IMR-90 (cell line): ENCODE measurements around the gene MCRS1.

Source experiments
- BHLHE40 ChIP-seq: fragments of 150-350 bp; IDR thresholded peaks from 2 replicates; pipeline ENCODE4 v1.6.1; 2016; ENCODE audit warnings: mild to moderate bottlenecking, low read depth, low read length
- CEBPB ChIP-seq: IDR thresholded peaks from 2 replicates; pipeline ENCODE4 v1.6.1; 2012; ENCODE audit warnings: low read depth, low read length, improper control_type of control experiment
- CTCF ChIP-seq: conservative IDR thresholded peaks from 2 replicates; pipeline ENCODE4 v1.5.1; 2012; ENCODE audit warnings: mild to moderate bottlenecking, low read depth, low read length, improper control_type of control experiment
- MAFK ChIP-seq: IDR thresholded peaks from 2 replicates; pipeline ENCODE4 v1.6.1; 2012; ENCODE audit warnings: low read depth, low read length, improper control_type of control experiment
- MXI1 ChIP-seq: IDR thresholded peaks from 2 replicates; pipeline ENCODE4 v1.6.1; 2012; ENCODE audit warnings: low read depth, mild to moderate bottlenecking, low read length, moderate library complexity, borderline replicate concordance
- POLR2A ChIP-seq: IDR thresholded peaks from 2 replicates; pipeline ENCODE4 v1.6.1; 2012; ENCODE audit warnings: mild to moderate bottlenecking, low read depth, low read length
- RAD21 ChIP-seq: IDR thresholded peaks from 2 replicates; pipeline ENCODE4 v1.6.1; 2012; ENCODE audit warnings: low read length, improper control_type of control experiment
- RCOR1 ChIP-seq: IDR thresholded peaks from 2 replicates; pipeline ENCODE4 v1.6.1; 2012; ENCODE audit warnings: mild to moderate bottlenecking, low read length, improper control_type of control experiment; ENCODE audit not compliant: insufficient replicate concordance
- RFX5 ChIP-seq: IDR thresholded peaks from 2 replicates; pipeline ENCODE4 v1.8.0; 2012; ENCODE audit warnings: low read depth, mild to moderate bottlenecking, low read length, moderate library complexity
- SMC3 ChIP-seq: fragments of 150-350 bp; IDR thresholded peaks from 2 replicates; pipeline ENCODE4 v1.6.1; 2016; ENCODE audit warnings: low read depth, mild to moderate bottlenecking, antibody characterized with exemption, low read length, moderate library complexity
- USF2 ChIP-seq: fragments of 150-350 bp; IDR thresholded peaks from 2 replicates; pipeline ENCODE4 v1.6.1; 2017; ENCODE audit warnings: mild to moderate bottlenecking, antibody characterized with exemption, low read length, low read depth

DNA sequence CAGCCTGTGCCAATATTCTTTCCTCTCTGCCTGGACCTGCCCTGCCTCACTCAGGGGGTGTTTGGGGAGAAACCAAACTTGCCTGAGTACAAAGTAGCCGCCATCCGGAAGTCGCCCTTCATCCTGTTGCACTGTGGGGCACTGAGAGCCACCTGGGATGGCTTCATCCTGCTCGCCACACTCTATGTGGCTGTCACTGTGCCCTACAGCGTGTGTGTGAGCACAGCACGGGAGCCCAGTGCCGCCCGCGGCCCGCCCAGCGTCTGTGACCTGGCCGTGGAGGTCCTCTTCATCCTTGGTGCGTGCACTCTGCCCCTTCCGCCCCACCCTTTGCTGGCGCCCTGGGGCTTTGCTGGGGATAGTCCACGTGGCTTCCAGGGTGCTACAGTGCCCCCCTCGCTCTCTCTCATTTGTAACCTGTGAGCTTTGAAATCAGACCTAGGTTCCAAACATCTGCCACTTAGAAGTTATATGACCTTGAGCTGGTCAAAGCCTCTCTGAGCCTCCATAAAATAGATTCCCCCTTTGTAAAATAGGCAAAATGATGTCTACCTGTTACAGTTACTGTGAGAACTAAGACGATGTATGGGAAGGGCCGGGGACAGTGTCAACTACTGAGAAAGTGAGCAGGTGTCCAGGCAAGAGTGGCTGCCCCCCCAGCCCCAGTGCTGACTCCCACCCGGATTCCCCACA, 24.6 kb downstream of the MCRS1 start:
- TF ChIP-seq POLR2A (no peak), CTCF (no peak), SMC3 (no peak), RAD21 (no peak), BHLHE40 (no peak), RFX5 (no peak), CEBPB (no peak), MAFK (no peak), USF2 (no peak), MXI1 (no peak), RCOR1 (no peak)
